ENCODE results near the gene GAPDHS. TPM values are rescaled to one million over a fixed set of nuclear protein-coding genes. Genes with fewer than 3 reads are reported as not detected.

Gene GAPDHS
- total and polyA plus RNA-seq, 2 donors (not counting 1 experiment from before 2014, with no cell fraction given), result not detected

- Histone ChIP-seq H3K4me3 (ENCODE audit: control extremely low read depth in 1 of 5, extremely low read depth in 1 of 5, insufficient read depth in 1 of 5, low read depth in 2 of 5, low read length in 4 of 5) (no peak overlapping the region), H3K27me3 (replicated peaks in 1 of 4; ENCODE audit: control extremely low read depth in 1 of 4, control insufficient read depth in 3 of 4, insufficient read depth in 4 of 4, low read length in 3 of 4) (peaks cover 0 to 9% (median 2%) of the 10 kb centered on the region in 4 experiments), H3K4me2 (replicated peaks; ENCODE audit: low read depth, low read length, poor library complexity, severe bottlenecking) (no peak overlapping the region), H4K20me1 (ENCODE audit: control insufficient read depth, insufficient read depth, low read length, poor library complexity, severe bottlenecking) (no peaks in the 10 kb centered on the region), H3K4me1 (ENCODE audit: control insufficient read depth in 2 of 2, insufficient read depth in 2 of 2, low read length in 2 of 2) (no peaks in the 10 kb centered on the region), H3K27ac (ENCODE audit: low read length in 2 of 2) (no peak overlapping the region), H3K9ac (ENCODE audit: low read length) (no peak overlapping the region), H3K79me2 (ENCODE audit: control insufficient read depth, insufficient read depth, low read length) (no peaks in the 10 kb centered on the region), H3K9me3 (ENCODE audit: control extremely low read depth in 1 of 3, control insufficient read depth in 2 of 3, insufficient read depth in 1 of 3, low read length in 2 of 3) (no peaks in the 10 kb centered on the region), H2AFZ (ENCODE audit: insufficient read depth, low read depth, low read length, poor library complexity, severe bottlenecking) (no peak overlapping the region), H3K36me3 (replicated peaks in 1 of 2; ENCODE audit: control extremely low read depth in 1 of 2, control insufficient read depth in 1 of 2, extremely low read depth in 1 of 2, insufficient read depth in 2 of 2, low read length in 1 of 2) (no peaks in the 10 kb centered on the region)
- Mint-ChIP-seq H3K4me1 (no peaks in the 10 kb centered on the region), H3K27ac (no peak overlapping the region), H3K9me3 (ENCODE audit: insufficient read depth) (no peaks in the 10 kb centered on the region), H3K4me3 (no peak overlapping the region), H3K27me3 (peaks cover 33% of the 10 kb centered on the region)
- ATAC-seq (ENCODE audit: low read depth) (no peak), DNase-seq (no peak)
- no peak for TF ChIP-seq CTCF (IDR thresholded peaks at IDR 0.05)
- TF ChIP-seq EZH2 (IDR thresholded peaks at IDR 0.05; ENCODE audit: borderline replicate concordance, insufficient read depth, low read depth, low read length, poor library complexity, severe bottlenecking), result no peak
- POLR2A ChIA-PET, result interaction anchor here (0.7 kb wide), 1 partner anchor 17 kb away, joined by 3 read pairs; no protein-coding TSS in a partner anchor
- intact Hi-C loops (cut with micrococcal nuclease), result no loop called here
- 88% methylated on average over 5 of the region's 6 CpGs for whole genome bisulfite sequencing (ENCODE audit: insufficient coverage)
- CTCF ChIA-PET, result no interaction called here
These were observed 14.9 kb upstream of the GAPDHS start for GRCh38 chr19:35518313-35518712.

- TF ChIP-seq CTCF (IDR thresholded peaks at IDR 0.05), result no peak
- no peak for TF ChIP-seq EZH2 (IDR thresholded peaks at IDR 0.05; ENCODE audit: borderline replicate concordance, insufficient read depth, low read depth, low read length, poor library complexity, severe bottlenecking)
- H3K27ac Mint-ChIP-seq, result no peak overlapping the region
- no peak overlapping the region for H3K27ac ChIP-seq (ENCODE audit: low read length in 2 of 2)
- peaks cover 31% of the 10 kb centered on the region for H3K27me3 Mint-ChIP-seq
- H3K4me2 ChIP-seq (replicated peaks; ENCODE audit: low read depth, low read length, poor library complexity, severe bottlenecking), result no peak overlapping the region
- no peaks in the 10 kb centered on the region for H3K79me2 ChIP-seq (ENCODE audit: control insufficient read depth, insufficient read depth, low read length)
- no peaks in the 10 kb centered on the region for H4K20me1 ChIP-seq (ENCODE audit: control insufficient read depth, insufficient read depth, low read length, poor library complexity, severe bottlenecking)
- no peak overlapping the region for H3K4me3 Mint-ChIP-seq
- no peaks in the 10 kb centered on the region for H3K36me3 ChIP-seq (replicated peaks in 1 of 2; ENCODE audit: control extremely low read depth in 1 of 2, control insufficient read depth in 1 of 2, extremely low read depth in 1 of 2, insufficient read depth in 2 of 2, low read length in 1 of 2)
- peaks cover 0 to 5% (median under 1%) of the 10 kb centered on the region in 4 experiments for H3K27me3 ChIP-seq (replicated peaks in 1 of 4; ENCODE audit: control extremely low read depth in 1 of 4, control insufficient read depth in 3 of 4, insufficient read depth in 4 of 4, low read length in 3 of 4)
- intact Hi-C loops (cut with micrococcal nuclease), result no loop called here
- ChIA-PET POLR2A (no interaction called here), CTCF (no interaction called here)
- H3K4me1 ChIP-seq (ENCODE audit: control insufficient read depth in 2 of 2, insufficient read depth in 2 of 2, low read length in 2 of 2), result no peaks in the 10 kb centered on the region
- no peaks in the 10 kb centered on the region for H3K9me3 ChIP-seq (ENCODE audit: control extremely low read depth in 1 of 3, control insufficient read depth in 2 of 3, insufficient read depth in 1 of 3, low read length in 2 of 3)
- WGBS (ENCODE audit: insufficient coverage), result 75% methylated on average over 6 of the region's 7 CpGs
- no peak overlapping the region for H3K4me3 ChIP-seq (ENCODE audit: control extremely low read depth in 1 of 5, extremely low read depth in 1 of 5, insufficient read depth in 1 of 5, low read depth in 2 of 5, low read length in 4 of 5)
- ATAC-seq (ENCODE audit: low read depth) (no peak), DNase-seq (no peak)
- no peak overlapping the region for H3K9ac ChIP-seq (ENCODE audit: low read length)
- no peaks in the 10 kb centered on the region for H3K4me1 Mint-ChIP-seq
- no peak overlapping the region for H2AFZ ChIP-seq (ENCODE audit: insufficient read depth, low read depth, low read length, poor library complexity, severe bottlenecking)
- no peaks in the 10 kb centered on the region for H3K9me3 Mint-ChIP-seq (ENCODE audit: insufficient read depth)
These were observed 14.0 kb upstream of the GAPDHS start for GRCh38 chr19:35519291-35519690.

Data from B cell (primary cell).